Measurements from ENCODE around the gene SPIRE2.

DNA sequence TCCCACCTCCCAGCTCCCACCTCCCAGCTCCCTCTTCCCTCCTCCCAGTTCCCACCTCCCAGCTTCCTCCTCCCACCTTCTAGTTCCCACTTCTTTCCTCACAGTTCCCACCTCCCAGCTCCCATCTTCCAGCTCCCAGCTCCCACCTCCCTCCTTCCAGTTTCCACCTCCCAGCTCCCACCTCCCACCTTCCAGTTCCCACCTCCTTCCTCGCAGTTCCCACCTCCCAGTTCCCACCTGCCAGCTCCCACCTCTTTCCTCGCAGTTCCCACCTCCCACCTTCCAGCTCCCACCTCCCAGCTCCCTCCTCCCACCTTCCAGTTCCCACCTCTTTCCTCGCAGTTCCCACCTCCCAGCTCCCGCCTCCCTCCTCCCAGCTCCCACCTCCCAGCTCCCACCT, 80.0 kb downstream of the SPIRE2 start:
- TF ChIP-seq, protein P1, sequence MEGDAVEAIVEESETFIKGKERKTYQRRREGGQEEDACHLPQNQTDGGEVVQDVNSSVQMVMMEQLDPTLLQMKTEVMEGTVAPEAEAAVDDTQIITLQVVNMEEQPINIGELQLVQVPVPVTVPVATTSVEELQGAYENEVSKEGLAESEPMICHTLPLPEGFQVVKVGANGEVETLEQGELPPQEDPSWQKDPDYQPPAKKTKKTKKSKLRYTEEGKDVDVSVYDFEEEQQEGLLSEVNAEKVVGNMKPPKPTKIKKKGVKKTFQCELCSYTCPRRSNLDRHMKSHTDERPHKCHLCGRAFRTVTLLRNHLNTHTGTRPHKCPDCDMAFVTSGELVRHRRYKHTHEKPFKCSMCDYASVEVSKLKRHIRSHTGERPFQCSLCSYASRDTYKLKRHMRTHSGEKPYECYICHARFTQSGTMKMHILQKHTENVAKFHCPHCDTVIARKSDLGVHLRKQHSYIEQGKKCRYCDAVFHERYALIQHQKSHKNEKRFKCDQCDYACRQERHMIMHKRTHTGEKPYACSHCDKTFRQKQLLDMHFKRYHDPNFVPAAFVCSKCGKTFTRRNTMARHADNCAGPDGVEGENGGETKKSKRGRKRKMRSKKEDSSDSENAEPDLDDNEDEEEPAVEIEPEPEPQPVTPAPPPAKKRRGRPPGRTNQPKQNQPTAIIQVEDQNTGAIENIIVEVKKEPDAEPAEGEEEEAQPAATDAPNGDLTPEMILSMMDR (IDR thresholded peaks at IDR 0.05), result no peak
- TF ChIP-seq POLR2A (IDR thresholded peaks at IDR 0.05), result no peak
